Spleen (tissue), 11 donors: ENCODE data around the gene REL. TPM values are rescaled to one million over a fixed set of nuclear protein-coding genes. Genes with fewer than 3 reads are reported as not detected.
"Not testable (repeated sequence)": the region's sequence is repeated elsewhere in the genome, so short reads cannot be mapped to it uniquely, and the experiment has no call there.

Experiments used
- DNase-seq: peaks from one replicate; pipeline ENCODE4 v3.0.0-alpha.2; 2020
- H3K27ac ChIP-seq, 8 donors: fragments of 200-600 bp; sonication (generic) in 7 of 8; 1 replicate in 4 of 8; 2 replicates in 4 of 8; pipeline versions ENCODE4 v1.5.0 to v1.8.0; 2016 to 2021; ENCODE audit warnings: inconsistent platforms in 4 of 8, mild to moderate bottlenecking in 4 of 8, moderate library complexity in 1 of 8
- H3K27me3 ChIP-seq, 7 donors: fragments of 200-600 bp; sonication (generic) in 6 of 7; replicated peaks in 1 of 7; 1 replicate in 4 of 7; 2 replicates in 3 of 7; pipeline versions ENCODE4 v1.5.0 to v1.8.0; 2016 to 2021; ENCODE audit warnings: inconsistent platforms in 3 of 7, mild to moderate bottlenecking in 1 of 7
- H3K36me3 ChIP-seq, 6 donors: fragments of 200-600 bp; sonication (generic) in 5 of 6; 1 replicate in 4 of 6; 2 replicates in 2 of 6; pipeline versions ENCODE4 v1.5.0 to v1.8.0; 2016 to 2021; ENCODE audit warnings: inconsistent platforms in 2 of 6
- H3K4me1 ChIP-seq, 6 donors: fragments of 200-600 bp; sonication (generic) in 5 of 6; 1 replicate in 3 of 6; 2 replicates in 3 of 6; pipeline versions ENCODE4 v1.5.0 to v1.8.0; 2016 to 2021; ENCODE audit warnings: inconsistent platforms in 3 of 6
- H3K4me3 ChIP-seq, 8 donors: fragments of 200-600 bp; sonication (generic) in 7 of 8; 1 replicate in 4 of 8; 2 replicates in 4 of 8; pipeline versions ENCODE4 v1.5.0 to v1.8.0; 2016 to 2021; ENCODE audit warnings: inconsistent platforms in 4 of 8, mild to moderate bottlenecking in 4 of 8, moderate library complexity in 2 of 8
- H3K9me3 ChIP-seq, 8 donors: fragments of 200-600 bp; sonication (generic) in 7 of 8; 1 replicate in 4 of 8; 2 replicates in 4 of 8; pipeline versions ENCODE4 v1.5.0 to v1.8.0; 2016 to 2021; ENCODE audit warnings: inconsistent platforms in 4 of 8
- POLR2A ChIP-seq, 3 donors: fragments of 450-650 bp; IDR thresholded peaks; one replicate each; pipeline ENCODE4 v1.5.1; 2017; ENCODE audit warnings: antibody characterized with exemption in 3 of 3, mild to moderate bottlenecking in 1 of 3
- POLR2AphosphoS5 ChIP-seq, 3 donors: sonication (generic); formaldehyde crosslinking; IDR thresholded peaks; one replicate each; pipeline ENCODE4 v1.5.1; 2017; ENCODE audit warnings: antibody characterized with exemption in 3 of 3
- WGBS, 5 donors: extraction: QIAGEN DNeasy Blood & Tissue Kit in 3 of 5; methylation state at CpG; one replicate each; pipeline versions ENCODE4 v1.1.5 to v1.1.7; 2013 to 2018; 5-methylcytosine and 5-hydroxymethylcytosine counted together
- intact Hi-C: fragments of 100-400 bp; cut with DNase I; formaldehyde crosslinking; loops from one replicate; pipeline ENCODE4 v1.15.0; 2023; ENCODE audit warnings: low total_unique reads
- polyA plus RNA-seq, 3 donors: library from polyadenylated mRNA; stranded (reverse); fragments of 200-250 nt; gene quantifications; one replicate each; pipeline ENCODE4 v1.2.1, GENCODE V29; 2013
- total RNA-seq, 7 donors: library from RNA; depleted of rRNA in 3 of 7; stranded (reverse); fragments of >200 nt in 3 of 7; fragmentation: NEBNext Ultra II Directional in 4 of 7; extraction: Animal tissue kit (Norgen Biotek cat#: 25700) in 4 of 7; gene quantifications; one replicate each; pipeline versions ENCODE4 v1.1.0 to v1.2.1, GENCODE V29; 2016 to 2021
- TF ChIP-seq, protein P1 (sequence below), 11 experiments: fragments of 200-600 bp in 7 of 11; fragments of 450-650 bp in 4 of 11; sonication (generic) in 4 of 11; IDR thresholded peaks in 8 of 11; conservative IDR thresholded peaks in 3 of 11; 1 replicate in 7 of 11; 2 replicates in 4 of 11; pipeline versions ENCODE4 v1.4.0 to v1.8.0; 2016 to 2021; ENCODE audit warnings: antibody characterized with exemption in 11 of 11, inconsistent platforms in 4 of 11, mild to moderate bottlenecking in 1 of 11
- donor health status: healthy with polysubstance abuse.
- donor health status: DM: no; HTN: no; CAD: no; lungs with moderate emphysema.
- donor health status: DM: no; HTN: no; CAD: no.
- donor health status: Bipolar disorder and iron deficiency.
- donor health status: healthy.
- donor health status: DM: no; HTN: no; CAD: no.
- donor health status: DM: yes; HTN: yes; CAD: no.

REL gene
- total and polyA plus RNA-seq, 10 donors: 1.3 to 68.8 (median 53.8) TPM

DNA sequence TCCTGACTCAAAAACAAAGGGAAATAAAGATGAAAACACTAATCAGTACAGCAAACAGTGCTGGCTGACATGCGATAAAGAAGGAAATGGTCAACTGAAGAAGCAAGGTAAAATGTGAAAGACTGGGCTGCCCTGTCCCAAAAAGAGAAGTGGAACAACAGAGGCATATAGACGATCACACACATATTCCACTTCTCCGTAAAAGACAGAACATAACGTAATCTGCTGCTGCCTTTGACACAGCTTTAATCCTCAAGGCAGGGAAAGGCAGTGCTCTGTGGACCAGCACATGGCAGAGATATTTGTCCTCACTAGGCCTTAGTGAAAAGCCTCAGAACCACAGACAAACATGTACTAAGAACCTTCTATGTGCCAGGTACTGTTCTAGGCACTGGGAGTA is 24.3 kb upstream of the REL start:
- TF ChIP-seq, protein P1, sequence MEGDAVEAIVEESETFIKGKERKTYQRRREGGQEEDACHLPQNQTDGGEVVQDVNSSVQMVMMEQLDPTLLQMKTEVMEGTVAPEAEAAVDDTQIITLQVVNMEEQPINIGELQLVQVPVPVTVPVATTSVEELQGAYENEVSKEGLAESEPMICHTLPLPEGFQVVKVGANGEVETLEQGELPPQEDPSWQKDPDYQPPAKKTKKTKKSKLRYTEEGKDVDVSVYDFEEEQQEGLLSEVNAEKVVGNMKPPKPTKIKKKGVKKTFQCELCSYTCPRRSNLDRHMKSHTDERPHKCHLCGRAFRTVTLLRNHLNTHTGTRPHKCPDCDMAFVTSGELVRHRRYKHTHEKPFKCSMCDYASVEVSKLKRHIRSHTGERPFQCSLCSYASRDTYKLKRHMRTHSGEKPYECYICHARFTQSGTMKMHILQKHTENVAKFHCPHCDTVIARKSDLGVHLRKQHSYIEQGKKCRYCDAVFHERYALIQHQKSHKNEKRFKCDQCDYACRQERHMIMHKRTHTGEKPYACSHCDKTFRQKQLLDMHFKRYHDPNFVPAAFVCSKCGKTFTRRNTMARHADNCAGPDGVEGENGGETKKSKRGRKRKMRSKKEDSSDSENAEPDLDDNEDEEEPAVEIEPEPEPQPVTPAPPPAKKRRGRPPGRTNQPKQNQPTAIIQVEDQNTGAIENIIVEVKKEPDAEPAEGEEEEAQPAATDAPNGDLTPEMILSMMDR (IDR thresholded peaks at IDR 0.05 in 8 of 11, conservative IDR thresholded peaks at IDR 0.05 in 3 of 11): no peak
- no peak for TF ChIP-seq POLR2AphosphoS5 (IDR thresholded peaks at IDR 0.05)
- no peak for TF ChIP-seq POLR2A (IDR thresholded peaks at IDR 0.05)
- no peak overlapping the region for H3K4me3 ChIP-seq
- peaks cover 0 to 33% (median 7%) of the 10 kb centered on the region in 6 donors for H3K4me1 ChIP-seq
- no peaks in the 10 kb centered on the region for H3K9me3 ChIP-seq
- peak overlapping the region in 2 of 8 donors; percentile 12 to 19 for H3K27ac ChIP-seq
- H3K36me3 ChIP-seq: no peaks in the 10 kb centered on the region
- no peak for DNase-seq
- 65 to 83% (median 73%) methylated on average over 4 of the region's 4 CpGs for WGBS, 5 donors
- intact Hi-C loops: no loop called here
- H3K27me3 ChIP-seq: no peaks in the 10 kb centered on the region

DNA sequence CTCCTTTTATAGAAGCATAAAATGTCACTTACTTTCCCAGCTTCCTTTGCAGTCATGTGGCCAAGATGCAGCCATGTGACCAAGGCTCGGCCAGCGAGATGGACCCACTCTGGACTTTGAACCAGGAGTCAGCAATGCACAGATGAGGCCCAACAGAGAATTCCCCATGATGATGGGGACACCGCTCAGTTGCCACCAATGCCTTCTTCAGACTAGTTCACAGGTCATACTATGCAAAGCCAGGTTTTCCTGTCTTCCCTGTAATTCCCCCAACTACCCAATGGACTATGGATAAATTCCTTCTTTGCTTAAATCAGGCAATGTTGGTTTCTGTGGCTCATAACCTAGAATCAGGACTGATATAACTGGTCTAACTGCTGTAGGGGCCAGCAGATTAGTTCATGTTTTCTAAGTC is 22.5 kb upstream of the REL start:
- no peaks in the 10 kb centered on the region for H3K36me3 ChIP-seq
- no peak overlapping the region for H3K4me3 ChIP-seq
- H3K4me1 ChIP-seq: peaks cover 0 to 33% (median 10%) of the 10 kb centered on the region in 6 donors
- WGBS, 5 donors: 91 to 99% (median 95%) methylated on average over 3 of the region's 3 CpGs
- DNase-seq: no peak
- intact Hi-C loops: no loop called here
- no peak overlapping the region for H3K27ac ChIP-seq
- TF ChIP-seq POLR2A (IDR thresholded peaks at IDR 0.05): no peak
- no peak for TF ChIP-seq POLR2AphosphoS5 (IDR thresholded peaks at IDR 0.05)
- TF ChIP-seq, protein P1 (IDR thresholded peaks at IDR 0.05 in 8 of 11, conservative IDR thresholded peaks at IDR 0.05 in 3 of 11): no peak
- H3K27me3 ChIP-seq: no peaks in the 10 kb centered on the region
- H3K9me3 ChIP-seq: no peaks in the 10 kb centered on the region

DNA sequence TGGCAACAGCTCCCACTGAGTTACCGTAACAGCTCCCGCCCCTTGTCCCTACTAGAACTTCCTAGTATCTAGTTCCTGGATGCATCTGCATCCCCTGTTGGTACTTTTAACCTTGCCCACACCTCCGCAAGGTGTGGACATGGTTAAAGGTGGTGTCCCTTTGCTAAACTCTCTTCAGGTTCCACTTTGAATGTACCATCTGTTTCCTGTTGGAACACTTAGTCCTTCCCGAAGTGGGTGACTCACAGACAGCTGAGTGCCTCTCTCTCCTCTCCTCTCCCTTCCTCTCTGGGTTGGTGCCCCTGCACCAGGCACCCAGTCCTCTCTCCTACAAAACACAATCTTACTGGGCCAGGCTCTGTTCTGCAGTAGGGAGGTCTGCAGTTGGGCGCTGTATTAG is 19.6 kb upstream of the REL start:
- no peaks in the 10 kb centered on the region for H3K36me3 ChIP-seq
- no peak overlapping the region for H3K27ac ChIP-seq
- intact Hi-C loops: no loop called here
- H3K4me1 ChIP-seq: peaks cover 0 to 26% (median 4%) of the 10 kb centered on the region in 6 donors
- WGBS, 5 donors: 67 to 74% (median 73%) methylated on average over 5 of the region's 5 CpGs
- TF ChIP-seq POLR2AphosphoS5 (IDR thresholded peaks at IDR 0.05): no peak
- TF ChIP-seq, protein P1 (IDR thresholded peaks at IDR 0.05 in 8 of 11, conservative IDR thresholded peaks at IDR 0.05 in 3 of 11): no peak
- no peak for TF ChIP-seq POLR2A (IDR thresholded peaks at IDR 0.05)
- no peak overlapping the region for H3K4me3 ChIP-seq
- DNase-seq: no peak
- peaks cover 0 to 13% (median 6%) of the 10 kb centered on the region in 8 donors for H3K9me3 ChIP-seq
- H3K27me3 ChIP-seq: no peaks in the 10 kb centered on the region

DNA sequence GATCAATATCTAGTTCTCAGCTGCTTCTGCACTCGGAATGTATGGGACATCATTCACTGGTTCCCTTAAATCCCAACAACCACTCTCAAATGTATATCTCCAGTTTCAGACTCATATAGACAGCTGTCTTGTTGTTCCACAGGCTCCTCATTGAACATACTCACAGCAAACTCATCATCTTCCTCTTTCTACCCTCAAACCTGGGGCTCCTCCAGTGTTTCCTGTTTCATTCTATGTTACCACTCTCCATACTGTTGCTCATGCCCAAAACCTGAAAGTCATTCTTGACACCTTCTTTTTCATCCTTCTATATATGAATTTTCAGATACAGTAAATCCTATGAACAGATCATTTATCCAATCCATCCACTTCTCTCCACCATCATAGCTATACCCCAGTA is 18.7 kb upstream of the REL start:
- Histone ChIP-seq H3K4me1 (peaks cover 0 to 28% (median 12%) of the 10 kb centered on the region in 6 donors), H3K27me3 (no peaks in the 10 kb centered on the region), H3K9me3 (peaks cover 0 to 13% (median 6%) of the 10 kb centered on the region in 8 donors), H3K36me3 (no peaks in the 10 kb centered on the region), H3K27ac (no peak overlapping the region), H3K4me3 (no peak overlapping the region)
- intact Hi-C loops: no loop called here
- TF ChIP-seq, protein P1 (IDR thresholded peaks at IDR 0.05 in 8 of 11, conservative IDR thresholded peaks at IDR 0.05 in 3 of 11): no peak
- TF ChIP-seq POLR2A (IDR thresholded peaks at IDR 0.05) (no peak), POLR2AphosphoS5 (IDR thresholded peaks at IDR 0.05) (no peak)
- 88 to 100% (median 92%) methylated on average over 1 of the region's 1 CpG for WGBS, 5 donors
- no peak for DNase-seq

DNA sequence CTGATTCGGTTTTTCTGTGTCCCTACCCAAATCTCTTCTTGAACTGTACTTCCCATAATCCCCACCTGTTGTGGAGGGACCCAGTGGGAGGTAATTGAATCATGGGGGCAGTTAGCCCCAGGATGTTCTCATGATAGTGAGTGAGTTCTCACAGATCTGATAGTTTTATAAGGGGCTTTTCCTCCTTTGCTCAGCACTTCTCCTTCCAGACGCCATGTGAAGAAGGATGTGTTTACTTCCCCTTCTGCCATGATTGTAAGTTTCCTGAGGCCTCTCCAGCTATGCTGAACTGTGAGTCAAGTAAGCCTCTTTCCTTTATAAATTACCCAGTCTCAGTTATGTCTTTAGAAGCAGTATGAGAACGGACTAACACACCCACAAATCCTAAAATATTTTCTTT is 16.0 kb upstream of the REL start:
- H3K4me3 ChIP-seq, H3K27ac ChIP-seq, DNase-seq, H3K36me3 ChIP-seq, H3K27me3 ChIP-seq, intact Hi-C loops: not testable (repeated sequence)
- Histone ChIP-seq H3K9me3 (peaks cover 0 to 22% (median 6%) of the 10 kb centered on the region in 8 donors), H3K4me1 (peaks cover 0 to 46% (median 23%) of the 10 kb centered on the region in 6 donors)
- 60 to 83% (median 65%) methylated on average over 3 of the region's 3 CpGs for WGBS, 5 donors
